GM21825 (cell line): ENCODE data around the gene NKPD1.
"Not testable (repeated sequence)": the region's sequence is repeated elsewhere in the genome, so short reads cannot be mapped to it uniquely, and the experiment has no call there.

Experiments used
- ATAC-seq: cut with Tn5 transposase; IDR thresholded peaks from one replicate; pipeline ENCODE4 v1.9.1; 2021; ENCODE audit warnings: mild to moderate bottlenecking, moderate library complexity; ENCODE audit not compliant: unreplicated experiment

The NKPD1 gene

DNA sequence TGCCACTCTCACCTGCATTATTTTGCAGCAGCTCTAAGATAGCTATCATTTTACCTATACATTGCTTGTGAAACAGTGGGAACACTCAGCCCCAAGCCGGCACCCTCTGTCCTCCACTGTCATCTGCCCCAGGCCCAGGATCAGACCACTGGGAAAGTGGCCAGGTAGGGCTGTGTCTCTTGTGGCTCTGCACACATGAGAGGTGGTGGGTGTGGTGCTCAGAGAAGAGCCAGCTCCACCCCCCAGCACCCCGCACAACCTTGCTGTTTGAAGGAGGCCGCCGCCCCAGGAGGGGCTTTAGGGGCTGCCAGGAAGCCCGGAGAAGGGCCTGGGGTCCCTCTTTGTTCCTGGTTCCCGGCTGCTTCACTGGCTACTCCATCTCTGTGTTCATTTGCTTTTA lies 41.2 kb downstream of the NKPD1 start:
- no peak for ATAC-seq

- ATAC-seq, result not testable (repeated sequence)
Observed at GRCh38 chr19:45118591-45119355, 42.0 kb downstream of the NKPD1 start.

DNA sequence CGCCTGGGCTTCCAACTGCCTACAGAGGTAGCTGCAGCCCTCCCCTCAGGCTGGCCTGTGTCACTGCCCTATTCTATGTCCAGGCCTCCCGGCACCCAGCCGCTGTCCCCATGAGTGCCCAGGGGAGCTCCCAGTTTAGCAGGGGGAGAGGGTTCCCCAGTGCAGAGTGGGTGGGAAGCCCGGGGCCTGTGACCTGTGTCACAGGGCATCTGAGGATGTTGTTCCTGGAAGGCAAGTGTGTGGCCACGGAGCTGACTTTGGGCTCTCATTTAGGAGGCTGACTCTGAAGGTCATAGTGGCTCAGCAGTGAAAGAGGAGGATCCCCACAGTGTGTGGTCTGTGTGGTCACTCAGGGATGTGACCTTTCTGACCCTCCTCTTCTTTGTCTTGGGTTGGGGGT lies 42.7 kb downstream of the NKPD1 start:
- no peak for ATAC-seq

- ATAC-seq, result no peak
Observed at GRCh38 chr19:45117671-45118070, 43.1 kb downstream of the NKPD1 start.

DNA sequence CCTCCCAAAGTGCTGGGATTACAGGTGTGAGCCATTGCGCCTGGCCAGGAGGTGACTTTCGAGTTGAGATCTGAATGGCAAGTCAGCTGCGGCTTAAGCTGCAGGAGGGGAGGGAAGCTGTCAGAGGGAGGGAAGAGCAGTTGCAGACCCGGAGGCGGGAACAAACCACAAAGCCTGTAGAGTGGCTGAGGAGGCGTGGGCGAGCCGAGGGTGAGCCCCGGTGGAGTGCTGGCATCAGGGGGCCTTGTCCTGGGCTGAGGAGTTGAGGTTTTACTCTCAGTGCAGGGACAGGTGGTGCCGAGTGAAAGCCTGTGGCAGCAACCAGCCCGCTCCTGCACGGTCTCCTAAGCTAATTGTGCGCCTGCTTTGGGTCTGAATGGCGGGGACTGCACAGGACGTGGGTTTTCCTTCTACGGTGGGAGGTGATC lies 43.6 kb downstream of the NKPD1 start:
- no peak for ATAC-seq

DNA sequence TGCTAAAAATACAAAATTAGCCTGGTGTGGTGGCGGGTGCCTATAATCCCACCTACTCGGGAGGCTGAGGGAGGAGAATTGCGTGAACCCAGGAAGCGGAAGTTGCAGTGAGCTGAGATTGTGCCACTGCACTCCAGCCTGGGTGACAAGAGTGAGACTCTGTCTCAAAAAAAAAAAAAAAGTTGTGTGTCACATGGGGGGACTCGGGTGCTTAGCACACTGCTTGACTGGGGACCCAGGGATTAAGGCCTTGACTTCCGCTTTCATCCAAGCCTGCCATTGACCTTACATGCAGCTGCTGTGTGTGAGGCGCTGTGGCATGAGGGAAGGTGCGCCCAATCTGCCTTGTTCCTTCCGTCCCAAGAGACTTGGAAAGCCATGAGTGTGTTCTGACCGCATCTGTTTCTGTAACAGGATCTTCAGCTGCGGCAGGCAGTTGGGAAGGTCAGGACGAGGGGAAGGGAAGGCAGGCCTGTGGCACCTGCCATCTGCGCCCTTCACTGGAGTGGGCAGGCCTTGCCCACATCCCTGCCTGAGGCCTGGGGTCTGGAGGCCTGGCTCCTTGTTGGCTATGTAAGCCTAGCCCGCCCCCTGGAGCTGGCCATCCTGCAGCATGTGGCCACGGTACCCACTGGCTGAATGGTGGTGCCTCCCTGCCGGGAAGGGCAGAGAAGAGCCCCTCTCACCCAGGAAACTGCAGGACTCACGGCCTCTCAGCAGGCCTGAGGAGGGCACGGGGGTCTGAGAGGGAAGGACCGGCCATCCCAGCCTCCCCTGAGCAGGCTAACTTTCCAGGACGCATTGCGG lies 44.8 kb downstream of the NKPD1 start:
- no peak for ATAC-seq

- no peak for ATAC-seq
Observed at GRCh38 chr19:45114116-45114515, 46.7 kb downstream of the NKPD1 start.

DNA sequence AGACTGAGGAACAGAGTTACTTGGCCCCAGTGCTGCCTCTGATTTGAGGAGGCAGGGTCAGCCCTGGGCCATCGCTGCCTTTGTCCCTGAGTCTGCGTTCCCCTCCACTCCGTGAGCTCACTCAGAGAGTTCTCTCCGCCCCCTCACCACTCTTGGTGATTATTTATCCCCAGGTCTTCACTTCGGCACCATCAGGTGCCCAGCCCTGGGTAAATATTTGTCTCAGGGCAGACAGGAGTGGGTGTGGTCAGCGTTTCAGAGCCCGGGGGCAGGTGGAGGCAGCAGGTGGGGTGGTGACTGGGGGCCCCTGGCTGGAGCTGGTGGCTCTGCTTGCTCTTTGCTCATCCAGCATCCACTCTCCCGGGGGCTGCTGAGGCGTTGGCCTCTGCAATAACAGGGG lies 47.2 kb downstream of the NKPD1 start:
- no peak for ATAC-seq

- no peak for ATAC-seq
Observed at GRCh38 chr19:45112111-45112827, 48.5 kb downstream of the NKPD1 start.
